GM19025 (cell line): ENCODE measurements around the gene SLC22A5.
A peak's percentile ranks its signal among the peaks of the same experiment; 100 is the strongest.
"Not testable (repeated sequence)": the region's sequence is repeated elsewhere in the genome, so short reads cannot be mapped to it uniquely, and the experiment has no call there.

Experiments used
- ATAC-seq: cut with Tn5 transposase; IDR thresholded peaks from one replicate; pipeline ENCODE4 v1.9.1; 2021; ENCODE audit warnings: mild to moderate bottlenecking, low read depth, moderate library complexity; ENCODE audit not compliant: unreplicated experiment

The SLC22A5 gene

GRCh38 chr5:132425009-132425937, 55.8 kb downstream of the SLC22A5 start:
- peak; percentile 23 for ATAC-seq

- ATAC-seq = no peak
These were observed 56.5 kb downstream of the SLC22A5 start for GRCh38 chr5:132425975-132426524.

GRCh38 chr5:132426525-132427138, 57.1 kb downstream of the SLC22A5 start:
- ATAC-seq = peak; percentile 35

- no peak for ATAC-seq
These were observed 58.0 kb downstream of the SLC22A5 start for GRCh38 chr5:132427281-132428146.

- no peak for ATAC-seq
These were observed 58.6 kb downstream of the SLC22A5 start for GRCh38 chr5:132428147-132428482.

- ATAC-seq = no peak
These were observed 59.3 kb downstream of the SLC22A5 start for GRCh38 chr5:132428484-132429462.

GRCh38 chr5:132429463-132430440, 60.2 kb downstream of the SLC22A5 start:
- no peak for ATAC-seq

GRCh38 chr5:132430746-132431145, 61.2 kb downstream of the SLC22A5 start:
- no peak for ATAC-seq

- ATAC-seq = no peak
These were observed 62.1 kb downstream of the SLC22A5 start for GRCh38 chr5:132431632-132432031.

GRCh38 chr5:132433141-132433540, 63.6 kb downstream of the SLC22A5 start:
- no peak for ATAC-seq

GRCh38 chr5:132434416-132435286, 65.1 kb downstream of the SLC22A5 start:
- no peak for ATAC-seq

- no peak for ATAC-seq
These were observed 65.9 kb downstream of the SLC22A5 start for GRCh38 chr5:132435447-132435846.

GRCh38 chr5:132435886-132436285, 66.4 kb downstream of the SLC22A5 start:
- no peak for ATAC-seq

- no peak for ATAC-seq
These were observed 67.4 kb downstream of the SLC22A5 start for GRCh38 chr5:132436936-132437335.

GRCh38 chr5:132437604-132438266, 68.2 kb downstream of the SLC22A5 start:
- ATAC-seq = peak; percentile 84

GRCh38 chr5:132438267-132438645, 68.7 kb downstream of the SLC22A5 start:
- ATAC-seq = not testable (repeated sequence)

GRCh38 chr5:132438917-132439316, 69.4 kb downstream of the SLC22A5 start:
- ATAC-seq = no peak
